RWPE1 (cell line): ENCODE results near the gene CSMD2.

Source experiments
- CTCF ChIA-PET: fragments of 350-600 bp; sonication (Branson Sonifier 250); formaldehyde crosslinking; extraction: SDS; loops from one replicate; lab custom pipeline; 2021; lab: Yijun Ruan, JAX
- POLR2A ChIA-PET: fragments of 400-600 bp; formaldehyde crosslinking; extraction: SDS; loops from one replicate; lab custom pipeline; 2020; ENCODE audit warnings: antibody characterized with exemption; ENCODE audit not compliant: low non-redundant PET; lab: Yijun Ruan, JAX
- DNase-seq: peaks from one replicate; pipeline ENCODE4 v3.0.0; 2012; ENCODE audit warnings: low spot score
- H3K27ac ChIP-seq: fragments of 450-650 bp; 2 replicates; pipeline ENCODE4 v1.5.1; 2017
- CTCF ChIP-seq: fragments of 450-650 bp; conservative IDR thresholded peaks from 2 replicates; pipeline ENCODE4 v1.5.1; 2017; ENCODE audit warnings: low read depth, mild to moderate bottlenecking

The CSMD2 gene

GRCh38 chr1:33576821-33577599 is 588.0 kb downstream of the CSMD2 start:
- no peak for DNase-seq
- H3K27ac ChIP-seq = no peak overlapping the region
- ChIA-PET CTCF (no interaction called here), POLR2A (no interaction called here)
- no peak for TF ChIP-seq CTCF

GRCh38 chr1:33575324-33575879 is 589.6 kb downstream of the CSMD2 start:
- DNase-seq = no peak
- no peak for TF ChIP-seq CTCF
- CTCF ChIA-PET = no interaction called here
- POLR2A ChIA-PET = no interaction called here
- no peak overlapping the region for H3K27ac ChIP-seq

GRCh38 chr1:33573661-33574060 is 591.4 kb downstream of the CSMD2 start:
- TF ChIP-seq CTCF = no peak
- no peak overlapping the region for H3K27ac ChIP-seq
- ChIA-PET POLR2A (no interaction called here), CTCF (interaction anchor here (0.7 kb wide), 3 partner anchors 33 to 772 kb away, joined by 3 to 6 read pairs (median 4); no protein-coding TSS in a partner anchor)
- DNase-seq = no peak

- ChIA-PET CTCF (interaction anchor here (0.9 kb wide), 1 partner anchor 277 kb away, joined by 3 read pairs; no protein-coding TSS in a partner anchor), POLR2A (no interaction called here)
- no peak for DNase-seq
- no peak for TF ChIP-seq CTCF
- H3K27ac ChIP-seq = no peak overlapping the region
These were observed 592.6 kb downstream of the CSMD2 start for GRCh38 chr1:33572387-33572786.

GRCh38 chr1:33569331-33569730 is 595.7 kb downstream of the CSMD2 start:
- ChIA-PET POLR2A (no interaction called here), CTCF (no interaction called here)
- H3K27ac ChIP-seq = no peak overlapping the region
- no peak for DNase-seq
- no peak for TF ChIP-seq CTCF

- DNase-seq = no peak
- ChIA-PET POLR2A (no interaction called here), CTCF (no interaction called here)
- TF ChIP-seq CTCF = no peak
- no peak overlapping the region for H3K27ac ChIP-seq
These were observed 601.3 kb downstream of the CSMD2 start for GRCh38 chr1:33563699-33564098.
